Measurements from ENCODE around the gene RCBTB2.
"Not testable (repeated sequence)": the region's sequence is repeated elsewhere in the genome, so short reads cannot be mapped to it uniquely, and the experiment has no call there.

Gene RCBTB2

DNA sequence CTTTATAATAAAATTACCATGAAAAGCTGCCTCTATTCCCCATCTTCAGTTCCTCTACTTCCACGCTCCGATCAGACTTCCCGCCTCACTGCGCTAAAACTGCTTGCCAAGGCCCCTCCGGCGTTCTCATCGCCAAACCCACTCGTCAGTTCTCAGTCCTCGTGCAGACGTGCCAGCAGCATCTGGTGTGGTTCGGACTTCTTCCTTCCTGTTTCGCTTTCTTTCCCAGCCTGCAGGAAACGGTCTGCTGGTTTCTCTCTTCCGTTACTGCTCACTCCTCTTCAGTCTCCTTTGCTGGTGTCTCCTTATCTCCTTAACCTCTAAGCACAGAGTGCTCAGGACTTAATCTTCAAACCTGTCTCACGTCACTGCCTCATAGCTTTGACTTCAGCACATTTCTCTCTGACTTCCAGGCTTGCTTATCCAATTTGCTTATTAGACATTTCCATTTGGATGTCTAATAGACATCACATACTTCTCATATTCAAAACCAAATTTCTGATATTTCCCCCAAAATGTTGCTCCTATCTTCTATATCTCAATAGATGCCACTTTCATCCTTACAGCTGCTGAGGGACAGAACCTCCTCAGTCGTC, 40.3 kb downstream of the RCBTB2 start:
- DNase-seq: no peak

DNA sequence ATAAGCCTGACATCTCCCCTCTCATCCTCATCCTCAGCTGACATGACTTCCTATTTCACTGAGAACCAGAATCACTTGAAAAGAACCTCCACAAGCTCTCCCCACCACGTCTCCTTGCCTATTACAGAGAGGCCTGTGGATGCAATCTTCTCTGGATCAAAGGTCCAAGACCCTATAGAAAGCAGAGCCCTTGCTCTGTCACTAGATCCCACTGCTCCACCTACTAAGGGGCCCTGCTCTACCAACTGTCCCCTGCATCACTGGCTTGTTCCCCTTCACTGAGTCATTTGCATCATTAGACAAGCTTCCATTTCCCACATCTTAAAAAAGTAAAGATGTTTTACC, 40.8 kb downstream of the RCBTB2 start:
- DNase-seq: no peak

DNA sequence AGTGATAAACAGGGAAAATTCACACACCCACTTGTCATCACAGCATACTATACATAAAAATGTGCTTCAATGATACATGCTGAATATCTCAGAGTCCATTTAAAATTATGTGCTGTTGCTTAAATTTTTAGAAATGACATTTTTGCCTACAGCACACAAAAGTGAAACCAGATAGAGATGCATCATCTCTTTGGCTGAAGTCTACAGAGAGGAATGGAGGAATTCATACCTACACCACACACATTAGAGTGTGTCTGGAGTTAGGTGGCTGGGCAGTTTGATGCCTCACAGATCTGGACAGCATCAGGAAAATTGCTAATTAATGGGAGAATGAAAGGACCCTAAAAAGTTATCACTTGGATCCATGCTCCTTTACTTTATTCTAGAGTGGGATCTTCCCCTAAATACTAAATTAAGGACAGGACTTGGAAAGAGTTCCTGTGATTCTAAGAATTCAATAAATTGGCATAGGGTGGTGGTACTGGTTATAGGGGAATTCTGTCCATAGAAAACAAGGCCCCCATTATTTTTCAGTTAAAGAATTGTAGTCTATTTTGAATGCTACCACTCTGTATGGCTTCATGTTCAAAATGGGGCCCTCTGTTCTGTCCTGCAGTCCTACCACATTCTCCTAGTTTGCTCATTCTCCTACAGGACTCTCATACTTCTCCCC, 41.3 kb downstream of the RCBTB2 start:
- DNase-seq: no peak

- no peak for DNase-seq
Measured at GRCh38 chr13:48490241-48490640, 42.6 kb downstream of the RCBTB2 start.

- no peak for DNase-seq
Measured at GRCh38 chr13:48489666-48490065, 43.2 kb downstream of the RCBTB2 start.

DNA sequence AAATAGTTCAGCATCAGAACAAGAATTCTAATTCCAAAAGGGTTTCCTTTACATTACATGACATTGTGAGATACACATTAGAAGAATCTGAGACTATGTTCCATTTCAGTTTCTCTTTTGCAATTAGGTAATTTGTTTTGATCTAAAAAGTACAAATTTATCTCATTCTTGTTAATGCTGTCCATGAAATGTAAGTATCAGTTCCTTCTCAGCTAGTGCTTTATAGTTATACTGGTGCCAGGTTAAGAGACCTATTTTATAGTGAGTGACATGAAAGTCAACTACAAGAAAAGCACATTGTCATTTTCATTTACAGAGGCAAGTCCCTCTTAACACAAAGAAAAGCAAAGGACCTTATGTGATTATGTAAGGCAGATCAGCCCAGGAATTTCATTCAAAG, 43.9 kb downstream of the RCBTB2 start:
- no peak for DNase-seq

DNA sequence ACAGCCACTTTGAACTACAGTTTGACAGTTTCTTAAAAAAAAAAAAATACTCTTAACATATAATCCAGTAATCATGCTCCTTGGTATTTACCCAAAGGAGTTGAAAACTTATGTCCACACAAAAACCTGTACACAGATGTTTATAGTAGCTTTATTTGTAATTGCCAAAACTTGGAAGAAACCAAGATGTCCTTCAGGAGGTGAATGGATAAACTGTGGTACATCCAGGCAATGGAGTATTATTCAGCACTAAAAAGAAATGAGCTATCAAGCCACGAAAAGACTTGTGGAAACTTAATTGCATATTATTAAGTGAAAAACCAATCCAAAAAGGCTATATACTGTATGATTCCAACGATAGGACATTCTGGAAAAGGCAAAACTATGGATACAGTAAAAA, 44.9 kb downstream of the RCBTB2 start:
- DNase-seq: no peak

- no peak for DNase-seq
Measured at GRCh38 chr13:48486836-48487235, 46.0 kb downstream of the RCBTB2 start.

GRCh38 chr13:48486362-48486761, 46.5 kb downstream of the RCBTB2 start:
- DNase-seq: no peak

DNA sequence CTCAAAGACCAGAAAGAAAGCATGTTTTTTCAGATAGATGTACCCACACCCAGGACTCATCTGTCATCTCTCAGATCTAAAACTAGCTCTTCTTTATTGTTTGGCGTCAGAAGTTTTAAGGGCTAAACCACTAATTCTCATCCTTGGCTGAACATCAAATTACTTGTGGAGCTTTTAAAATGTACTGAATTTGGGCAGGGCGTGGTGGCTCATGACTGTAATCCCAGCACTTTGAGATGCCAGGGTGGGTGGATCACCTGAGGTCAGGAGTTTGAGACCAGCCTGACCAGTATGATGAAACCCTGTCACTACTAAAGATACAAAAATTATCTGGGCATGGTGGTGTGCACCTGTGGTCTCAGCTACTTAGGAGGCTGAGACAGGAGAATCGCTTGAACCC, 47.4 kb downstream of the RCBTB2 start:
- DNase-seq: no peak

GRCh38 chr13:48483575-48483974, 49.3 kb downstream of the RCBTB2 start:
- no peak for DNase-seq

DNA sequence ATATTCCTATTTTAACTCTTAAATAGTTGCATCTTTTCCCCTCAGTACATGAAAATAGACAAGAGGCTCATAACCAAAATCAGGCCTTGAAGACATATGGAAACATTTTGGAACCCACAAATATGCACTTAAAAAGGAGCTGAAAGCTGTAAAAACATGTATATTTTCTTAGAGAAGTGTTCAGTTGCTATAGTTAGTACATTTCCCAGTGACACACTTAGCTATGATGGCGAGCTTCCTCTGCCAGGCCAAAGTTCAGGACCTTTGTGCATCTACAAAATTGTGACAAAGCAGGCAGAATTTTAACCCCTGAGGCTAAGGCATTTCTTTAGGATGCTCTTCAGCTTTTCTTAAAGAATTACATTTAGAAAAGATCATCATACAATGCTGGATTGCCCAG, 54.5 kb downstream of the RCBTB2 start:
- no peak for DNase-seq

DNA sequence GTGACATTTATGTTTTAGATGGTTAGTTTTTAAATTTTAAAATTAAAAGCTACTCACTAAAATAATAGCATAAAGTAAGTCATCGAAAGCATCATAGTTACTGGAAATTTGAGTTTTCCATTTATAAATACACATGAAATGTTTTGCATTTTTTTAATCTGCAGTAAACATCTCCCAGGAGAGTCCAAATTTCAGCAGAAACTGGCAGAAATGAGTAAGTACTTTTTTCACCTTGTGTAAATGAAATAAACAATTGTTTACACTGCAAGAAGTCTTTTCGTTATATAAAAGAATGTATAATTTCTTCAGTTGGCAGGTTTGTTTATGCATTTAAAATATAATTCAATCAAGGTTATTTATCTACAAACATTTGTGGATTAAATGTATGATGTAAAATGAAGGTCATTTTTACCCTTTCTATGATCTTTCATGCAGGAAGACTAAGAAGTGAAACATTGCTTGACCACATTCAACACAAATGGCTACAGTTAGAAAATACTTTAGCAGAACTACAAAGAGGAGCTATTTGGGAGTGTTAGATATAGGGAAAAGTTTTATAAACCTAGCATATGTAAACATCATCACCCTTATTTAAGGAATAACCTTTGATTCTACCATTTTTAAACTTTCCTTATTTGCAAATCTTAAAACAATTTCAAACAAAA, 55.6 kb downstream of the RCBTB2 start:
- no peak for DNase-seq

DNA sequence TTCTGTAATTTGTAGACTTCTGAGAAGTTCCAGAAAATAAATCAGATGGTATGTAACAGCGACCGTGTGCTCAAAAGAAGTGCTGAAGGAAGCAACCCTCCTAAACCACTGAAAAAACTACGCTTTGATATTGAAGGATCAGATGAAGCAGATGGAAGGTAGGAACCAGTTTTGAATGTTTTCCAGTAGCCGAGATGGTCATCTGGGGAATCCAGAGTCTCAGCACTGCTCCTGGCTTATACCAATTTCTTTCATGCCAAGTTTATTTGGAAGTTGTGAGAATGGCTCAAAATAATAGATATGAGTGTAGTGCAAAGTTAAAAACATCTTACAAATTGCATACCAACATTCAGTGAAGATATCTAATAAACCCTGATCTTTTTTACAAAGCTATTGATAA, 56.2 kb downstream of the RCBTB2 start:
- no peak for DNase-seq

DNA sequence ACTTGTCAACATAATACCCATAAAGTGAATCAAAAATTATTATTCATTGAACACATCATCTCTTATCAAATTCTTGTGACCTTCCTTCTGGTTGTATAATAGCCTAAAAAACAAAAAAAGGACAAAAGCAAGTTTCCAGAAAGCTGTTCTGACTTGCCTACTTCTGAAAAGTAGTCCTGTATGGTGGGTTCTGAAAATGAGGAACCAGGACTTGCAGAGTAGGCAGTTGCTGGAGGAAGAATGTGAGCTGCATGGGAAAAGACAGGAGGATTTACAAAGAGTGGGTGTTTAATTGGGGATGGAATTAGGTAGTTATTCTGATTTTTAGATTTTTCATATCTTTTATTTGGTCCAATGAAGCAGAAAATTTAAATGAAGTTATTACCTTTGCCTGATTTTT, 56.7 kb downstream of the RCBTB2 start:
- DNase-seq: no peak

DNA sequence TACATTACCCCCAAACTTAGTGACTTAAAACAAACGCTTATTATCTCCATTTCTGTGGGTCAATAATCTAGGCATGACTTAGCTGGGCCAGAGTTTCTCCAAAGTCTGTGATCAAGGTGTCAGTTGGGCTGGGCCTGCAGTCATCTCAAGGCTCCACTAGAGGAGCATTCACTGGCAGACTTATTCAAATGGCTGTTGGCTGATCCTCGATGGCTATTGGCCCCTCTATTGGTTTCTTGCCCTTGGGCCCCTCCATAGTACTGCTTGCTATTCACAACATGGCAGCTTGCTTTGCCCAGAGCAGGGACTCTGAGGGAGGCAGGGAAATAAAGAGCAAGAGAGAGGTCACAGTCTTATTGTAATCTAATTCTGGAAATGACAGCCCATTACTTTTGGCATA, 57.6 kb downstream of the RCBTB2 start:
- DNase-seq: no peak

DNA sequence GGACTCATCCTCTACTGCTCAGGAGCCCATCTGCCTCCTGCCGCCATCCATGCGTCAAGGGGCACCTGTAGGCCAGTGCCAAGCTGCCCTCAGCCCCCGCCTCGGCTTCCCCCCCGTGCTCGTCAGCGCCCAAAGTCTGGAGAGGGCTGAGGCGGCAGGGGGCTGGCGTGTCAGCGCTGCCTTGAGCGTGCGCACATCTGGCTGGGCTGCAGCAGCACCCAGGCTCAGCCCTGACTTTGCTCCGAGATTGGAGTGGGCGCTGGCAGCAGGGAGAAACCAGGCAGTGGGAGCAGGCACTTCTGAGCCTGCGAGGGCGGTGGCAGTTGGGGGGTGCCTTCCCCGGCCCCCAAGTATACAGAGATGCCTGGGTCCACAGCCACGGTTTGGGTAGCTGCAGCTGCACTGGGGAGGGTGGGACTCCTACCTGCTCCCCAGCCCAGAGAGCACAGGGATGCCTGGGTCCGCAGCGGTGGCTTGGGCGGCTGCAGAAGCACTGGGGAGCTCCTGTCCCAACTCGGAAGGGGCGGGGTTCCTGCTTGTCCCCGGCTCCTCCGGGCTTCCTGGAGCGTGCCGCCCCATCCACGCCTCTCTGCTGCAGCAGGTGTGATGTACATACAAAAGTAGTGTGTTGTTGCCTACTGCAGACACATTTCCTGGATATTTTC, 75.2 kb downstream of the RCBTB2 start:
- no peak for DNase-seq

DNA sequence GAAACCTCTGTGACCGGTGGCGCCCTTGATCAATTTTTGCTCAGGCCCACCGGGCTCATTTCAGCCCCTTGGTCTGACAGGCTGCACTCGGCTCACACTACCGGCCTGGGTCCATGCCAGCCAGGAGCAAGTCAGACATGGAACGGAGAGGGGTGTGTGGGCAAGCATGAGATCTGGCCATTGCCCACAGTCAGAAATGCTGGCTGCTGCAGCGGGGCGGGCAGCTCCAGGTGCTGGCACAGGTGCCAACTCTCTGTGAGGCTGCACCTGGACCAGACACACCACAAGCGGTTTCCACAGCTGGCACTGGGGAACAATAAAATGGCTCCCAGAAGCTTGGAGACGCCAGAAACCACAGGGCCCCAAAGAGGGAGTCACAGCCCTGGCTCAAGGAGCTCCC, 76.3 kb downstream of the RCBTB2 start:
- no peak for DNase-seq

- DNase-seq: not testable (repeated sequence)
Measured at GRCh38 chr13:48451196-48451595, 81.7 kb downstream of the RCBTB2 start.

DNA sequence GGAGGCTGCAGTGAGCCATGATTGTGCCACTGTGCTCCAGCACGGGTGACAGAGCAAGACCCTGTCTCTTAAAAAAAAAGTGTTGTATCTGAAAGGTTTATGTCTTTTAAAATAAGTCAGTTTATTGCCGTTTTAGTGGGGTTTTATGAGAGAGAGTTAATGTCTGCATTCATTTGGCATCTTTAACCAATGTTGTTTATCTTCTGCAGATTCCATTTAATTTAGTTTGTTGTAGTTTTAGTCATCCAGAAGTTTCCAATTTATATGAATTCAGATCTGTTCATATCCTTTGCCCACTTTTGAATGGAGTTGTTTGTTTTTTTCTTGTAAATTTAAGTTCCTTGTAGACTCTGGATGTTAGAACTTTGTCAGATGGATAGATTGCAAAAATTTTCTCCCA, 83.2 kb downstream of the RCBTB2 start:
- no peak for DNase-seq

- DNase-seq: no peak
Measured at GRCh38 chr13:48448959-48449614, 83.8 kb downstream of the RCBTB2 start.

DNA sequence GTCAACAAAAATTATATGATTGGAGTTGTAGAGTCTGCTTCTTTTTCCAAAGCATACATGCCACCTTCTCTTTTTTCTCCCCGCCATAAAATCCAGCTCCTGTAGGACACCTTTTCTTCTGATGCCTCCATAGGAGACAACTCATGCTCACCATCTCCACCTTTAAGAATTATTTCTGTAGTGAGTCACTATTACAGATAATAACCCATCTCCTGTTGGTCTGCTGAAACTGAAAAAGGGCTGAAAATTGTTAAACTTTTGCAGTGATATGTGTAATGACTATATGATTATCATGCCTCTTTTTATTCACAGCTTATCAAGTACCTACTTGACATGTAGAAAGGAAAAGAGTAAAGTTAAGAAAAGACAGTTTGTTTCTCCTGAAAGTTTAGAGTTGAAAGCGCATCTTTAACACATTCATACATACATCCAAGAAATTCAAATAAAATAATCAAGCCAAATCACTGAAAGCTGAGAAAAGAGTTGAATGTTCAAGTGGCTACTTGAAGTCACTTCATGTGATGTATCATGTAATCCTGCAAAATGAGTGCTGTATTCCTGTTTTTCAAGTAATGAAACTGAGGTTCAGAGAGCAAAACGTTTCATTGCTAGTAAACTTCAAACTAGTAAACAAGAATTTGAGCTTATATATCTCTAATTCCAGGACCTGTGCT, 84.5 kb downstream of the RCBTB2 start:
- no peak for DNase-seq

- no peak for DNase-seq
Measured at GRCh38 chr13:48446464-48446863, 86.4 kb downstream of the RCBTB2 start.
